Measurements from ENCODE around the gene ARMC7.
A peak's percentile ranks its signal among the peaks of the same experiment; 100 is the strongest.
"Not testable (repeated sequence)": the region's sequence is repeated elsewhere in the genome, so short reads cannot be mapped to it uniquely, and the experiment has no call there.

The ARMC7 gene

GRCh38 chr17:75109407-75110233, at the start of gene ARMC7:
Gene ARMC7 (plus strand): TSS chr17:75109969. CDS start chr17:75110289, 320 bp downstream.
- peak; percentile 93 for DNase-seq (ENCODE audit: low spot score)

- no peak for DNase-seq (ENCODE audit: low spot score)
Observed at GRCh38 chr17:75060434-75061054, 49.2 kb upstream of the ARMC7 start.

- DNase-seq (ENCODE audit: low spot score) = no peak
Observed at GRCh38 chr17:75061055-75061438, 48.7 kb upstream of the ARMC7 start.

- no peak for DNase-seq (ENCODE audit: low spot score)
Observed at GRCh38 chr17:75061618-75062017, 48.2 kb upstream of the ARMC7 start.

GRCh38 chr17:75063201-75063600, 46.6 kb upstream of the ARMC7 start:
- DNase-seq (ENCODE audit: low spot score) = no peak

- DNase-seq (ENCODE audit: low spot score) = no peak
Observed at GRCh38 chr17:75063626-75064025, 46.1 kb upstream of the ARMC7 start.

GRCh38 chr17:75064040-75064439, 45.7 kb upstream of the ARMC7 start:
- DNase-seq (ENCODE audit: low spot score) = no peak

- no peak for DNase-seq (ENCODE audit: low spot score)
Observed at GRCh38 chr17:75064460-75064859, 45.3 kb upstream of the ARMC7 start.

- no peak for DNase-seq (ENCODE audit: low spot score)
Observed at GRCh38 chr17:75064867-75065561, 44.8 kb upstream of the ARMC7 start.

GRCh38 chr17:75065562-75066151, 44.1 kb upstream of the ARMC7 start:
- peak; percentile 52 for DNase-seq (ENCODE audit: low spot score)

- peak; percentile 62 for DNase-seq (ENCODE audit: low spot score)
Observed at GRCh38 chr17:75067856-75068255, 41.9 kb upstream of the ARMC7 start.

- no peak for DNase-seq (ENCODE audit: low spot score)
Observed at GRCh38 chr17:75068750-75069149, 41.0 kb upstream of the ARMC7 start.

GRCh38 chr17:75069783-75070182, 40.0 kb upstream of the ARMC7 start:
- no peak for DNase-seq (ENCODE audit: low spot score)

GRCh38 chr17:75071478-75072271, 38.1 kb upstream of the ARMC7 start:
- DNase-seq (ENCODE audit: low spot score) = not testable (repeated sequence)

- DNase-seq (ENCODE audit: low spot score) = not testable (repeated sequence)
Observed at GRCh38 chr17:75072909-75073308, 36.9 kb upstream of the ARMC7 start.

- DNase-seq (ENCODE audit: low spot score) = no peak
Observed at GRCh38 chr17:75073618-75074047, 36.1 kb upstream of the ARMC7 start.

GRCh38 chr17:75074532-75074931, 35.2 kb upstream of the ARMC7 start:
- no peak for DNase-seq (ENCODE audit: low spot score)

- no peak for DNase-seq (ENCODE audit: low spot score)
Observed at GRCh38 chr17:75075597-75076336, 34.0 kb upstream of the ARMC7 start.

- no peak for DNase-seq (ENCODE audit: low spot score)
Observed at GRCh38 chr17:75077072-75077495, 32.7 kb upstream of the ARMC7 start.

- DNase-seq (ENCODE audit: low spot score) = peak; percentile 27
Observed at GRCh38 chr17:75077496-75078283, 32.1 kb upstream of the ARMC7 start.
